SKM-1 (cell line): Measurements from ENCODE around the gene FAM53A.
A peak's percentile ranks its signal among the peaks of the same experiment; 100 is the strongest.
"Not testable (repeated sequence)": the region's sequence is repeated elsewhere in the genome, so short reads cannot be mapped to it uniquely, and the experiment has no call there.

Experiments used
- DNase-seq: peaks from one replicate; lab custom pipeline; 2025; ENCODE audit not compliant: unreplicated experiment; lab: John Stamatoyannopoulos, UW

Gene FAM53A

GRCh38 chr4:1717129-1718094 lies 33.3 kb upstream of the FAM53A start:
- DNase-seq, result no peak

- DNase-seq, result no peak
These were observed 32.2 kb upstream of the FAM53A start for GRCh38 chr4:1716065-1716945.

GRCh38 chr4:1715002-1715758 lies 31.1 kb upstream of the FAM53A start:
- DNase-seq, result no peak

- no peak for DNase-seq
These were observed 30.3 kb upstream of the FAM53A start for GRCh38 chr4:1714303-1715001.

- no peak for DNase-seq
These were observed 29.1 kb upstream of the FAM53A start for GRCh38 chr4:1713003-1713851.

- DNase-seq, result peak; percentile 99
These were observed 28.3 kb upstream of the FAM53A start, which contains the start of gene SLBP for GRCh38 chr4:1712216-1713002. SLBP (minus strand) TSS chr4:1712319; CDS start chr4:1712188, 131 bp downstream.

GRCh38 chr4:1711571-1712215 lies 27.6 kb upstream of the FAM53A start:
- no peak for DNase-seq

- no peak for DNase-seq
These were observed 27.0 kb upstream of the FAM53A start for GRCh38 chr4:1711055-1711570.

- no peak for DNase-seq
These were observed 24.5 kb upstream of the FAM53A start for GRCh38 chr4:1708581-1708980.

- no peak for DNase-seq
These were observed 22.2 kb upstream of the FAM53A start for GRCh38 chr4:1706358-1706757.

GRCh38 chr4:1705732-1706131 lies 21.6 kb upstream of the FAM53A start:
- DNase-seq, result no peak

GRCh38 chr4:1703867-1704266 lies 19.8 kb upstream of the FAM53A start:
- no peak for DNase-seq

- not testable (repeated sequence) for DNase-seq
These were observed 17.6 kb upstream of the FAM53A start for GRCh38 chr4:1701671-1702070.

GRCh38 chr4:1695913-1696312 lies 11.8 kb upstream of the FAM53A start:
- DNase-seq, result no peak

GRCh38 chr4:1693131-1693896 lies 9.2 kb upstream of the FAM53A start:
- peak; percentile 80 for DNase-seq

GRCh38 chr4:1691737-1692373 lies 7.7 kb upstream of the FAM53A start:
- DNase-seq, result no peak

- DNase-seq, result no peak
These were observed 6.6 kb upstream of the FAM53A start for GRCh38 chr4:1690698-1691097.
